GM12878 (cell line): ENCODE data around the gene HIVEP2.

Experiments used
- EGR1 ChIP-seq, 2 experiments: IDR thresholded peaks; 1 replicate in 1 of 2; 2 replicates in 1 of 2; pipeline ENCODE4 v1.6.1; 2011 to 2012; ENCODE audit warnings: low read depth in 2 of 2, low read length in 2 of 2, borderline replicate concordance in 1 of 2, mild to moderate bottlenecking in 1 of 2, moderate library complexity in 1 of 2
- ELK1 ChIP-seq: IDR thresholded peaks from 2 replicates; pipeline ENCODE4 v1.6.1; 2012; ENCODE audit warnings: low read depth, low read length, improper control_type of control experiment
- KDM1A ChIP-seq: fragments of 200-600 bp; sonication (generic); IDR thresholded peaks from 2 replicates; pipeline ENCODE4 v1.6.1; 2016; ENCODE audit warnings: borderline replicate concordance
- POLR2A ChIP-seq: IDR thresholded peaks from 2 replicates; pipeline ENCODE4 v1.6.1; 2011; ENCODE audit warnings: low read depth, mild to moderate bottlenecking, low read length
- POLR2AphosphoS5 ChIP-seq: IDR thresholded peaks from 2 replicates; pipeline ENCODE4 v1.6.1; 2011; ENCODE audit warnings: mild to moderate bottlenecking, low read length, inconsistent platforms
- RCOR1 ChIP-seq: conservative IDR thresholded peaks from 2 replicates; pipeline ENCODE4 v1.6.1; 2012; ENCODE audit warnings: low read depth, low read length, improper control_type of control experiment
- RELA ChIP-seq: fragments of 450-650 bp; IDR thresholded peaks from 2 replicates; pipeline ENCODE4 v1.8.0; 2014; ENCODE audit warnings: borderline replicate concordance; ENCODE audit not compliant: partially characterized antibody
- SMC3 ChIP-seq: IDR thresholded peaks from 2 replicates; pipeline ENCODE4 v1.6.1; 2011; ENCODE audit warnings: low read length, improper control_type of control experiment, borderline replicate concordance
- SPI1 ChIP-seq: IDR thresholded peaks from 2 replicates; pipeline ENCODE4 v1.6.1; 2011; ENCODE audit warnings: low read depth, mild to moderate bottlenecking, low read length, moderate library complexity, borderline replicate concordance; ENCODE audit not compliant: insufficient read depth
- SRF ChIP-seq, 2 experiments: IDR thresholded peaks; 2 replicates each; pipeline ENCODE4 v1.6.1; 2011; ENCODE audit warnings: low read depth in 2 of 2, low read length in 2 of 2, mild to moderate bottlenecking in 1 of 2, moderate library complexity in 1 of 2
- WRNIP1 ChIP-seq: IDR thresholded peaks from 2 replicates; pipeline ENCODE4 v1.6.1; 2011; ENCODE audit warnings: low read depth, low read length, improper control_type of control experiment, borderline replicate concordance
- YY1 ChIP-seq: IDR thresholded peaks from 2 replicates; pipeline ENCODE4 v1.6.1; 2011; ENCODE audit warnings: low read depth, mild to moderate bottlenecking, low read length
- ZNF24 ChIP-seq: fragments of 450-650 bp; IDR thresholded peaks from 2 replicates; pipeline ENCODE4 v1.6.1; 2017; ENCODE audit warnings: antibody characterized with exemption, mild to moderate bottlenecking
- TF ChIP-seq, protein P1 (sequence below): IDR thresholded peaks from 2 replicates; pipeline ENCODE4 v1.6.1; 2011; ENCODE audit warnings: low read depth, low read length, improper control_type of control experiment, borderline replicate concordance

- TF ChIP-seq KDM1A (no peak), POLR2AphosphoS5 (no peak), YY1 (no peak), WRNIP1 (no peak), SMC3 (no peak), SRF (IDR thresholded peaks at IDR 0.05; ENCODE audit: low read depth in 2 of 2, low read length in 2 of 2) (no peak), RCOR1 (no peak), ZNF24 (no peak), EGR1 (IDR thresholded peaks at IDR 0.05; ENCODE audit: borderline replicate concordance in 1 of 2, low read depth in 2 of 2, low read length in 2 of 2) (no peak), POLR2A (no peak), ELK1 (no peak), SPI1 (no peak), RELA (no peak)
- TF ChIP-seq, protein P1, sequence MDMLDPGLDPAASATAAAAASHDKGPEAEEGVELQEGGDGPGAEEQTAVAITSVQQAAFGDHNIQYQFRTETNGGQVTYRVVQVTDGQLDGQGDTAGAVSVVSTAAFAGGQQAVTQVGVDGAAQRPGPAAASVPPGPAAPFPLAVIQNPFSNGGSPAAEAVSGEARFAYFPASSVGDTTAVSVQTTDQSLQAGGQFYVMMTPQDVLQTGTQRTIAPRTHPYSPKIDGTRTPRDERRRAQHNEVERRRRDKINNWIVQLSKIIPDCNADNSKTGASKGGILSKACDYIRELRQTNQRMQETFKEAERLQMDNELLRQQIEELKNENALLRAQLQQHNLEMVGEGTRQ: no peak
Measured at GRCh38 chr6:142765306-142765705, 179.7 kb downstream of the HIVEP2 start.
